ENCODE measurements around the gene RPL32.

Gene RPL32

GRCh38 chr3:12809435-12809834 is 31.9 kb downstream of the RPL32 start:
- Histone ChIP-seq H3K4me3 (ENCODE audit: insufficient read depth, low read depth, low read length, poor library complexity, severe bottlenecking) (peak overlapping the region; percentile 77), H3K9me3 (ENCODE audit: control insufficient read depth, low read length) (no peaks in the 10 kb centered on the region), H3K4me1 (ENCODE audit: control insufficient read depth, insufficient read depth, low read length, poor library complexity, severe bottlenecking) (peaks cover 4% of the 10 kb centered on the region), H3K36me3 (ENCODE audit: control insufficient read depth, insufficient read depth, low read length) (no peaks in the 10 kb centered on the region), H3K27ac (ENCODE audit: insufficient read depth, low read length, poor library complexity, severe bottlenecking) (no peak overlapping the region), H3K27me3 (replicated peaks; ENCODE audit: control insufficient read depth, insufficient read depth, low read length, poor library complexity, severe bottlenecking) (no peaks in the 10 kb centered on the region)
- no peak for DNase-seq

GRCh38 chr3:12809001-12809400 is 32.4 kb downstream of the RPL32 start:
- Histone ChIP-seq H3K4me1 (ENCODE audit: control insufficient read depth, insufficient read depth, low read length, poor library complexity, severe bottlenecking) (peaks cover 4% of the 10 kb centered on the region), H3K36me3 (ENCODE audit: control insufficient read depth, insufficient read depth, low read length) (no peaks in the 10 kb centered on the region), H3K27me3 (replicated peaks; ENCODE audit: control insufficient read depth, insufficient read depth, low read length, poor library complexity, severe bottlenecking) (no peaks in the 10 kb centered on the region), H3K27ac (ENCODE audit: insufficient read depth, low read length, poor library complexity, severe bottlenecking) (no peak overlapping the region), H3K4me3 (ENCODE audit: insufficient read depth, low read depth, low read length, poor library complexity, severe bottlenecking) (no peak overlapping the region), H3K9me3 (ENCODE audit: control insufficient read depth, low read length) (no peaks in the 10 kb centered on the region)
- DNase-seq, result no peak

DNA sequence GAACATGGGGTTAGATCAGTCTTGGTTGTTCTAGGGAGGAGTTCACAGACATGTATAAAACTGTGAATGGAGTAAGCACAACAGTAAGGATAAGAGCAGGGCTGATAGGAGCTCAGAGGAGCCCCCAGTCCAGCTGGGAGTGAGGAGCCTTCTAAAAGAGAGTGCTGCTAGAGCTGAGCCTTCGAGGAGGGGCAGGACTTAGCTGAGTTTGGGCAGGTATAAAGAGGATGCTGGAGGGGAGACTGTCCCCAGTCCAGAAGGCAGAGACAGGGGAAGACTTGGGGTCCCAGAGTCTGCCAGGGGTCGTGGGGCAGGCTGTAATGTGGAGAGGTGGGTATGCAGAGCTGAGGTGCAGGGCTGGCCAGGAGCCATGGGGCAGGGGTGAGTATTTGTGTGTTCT is 32.8 kb downstream of the RPL32 start:
- Histone ChIP-seq H3K4me1 (ENCODE audit: control insufficient read depth, insufficient read depth, low read length, poor library complexity, severe bottlenecking) (peaks cover 4% of the 10 kb centered on the region), H3K9me3 (ENCODE audit: control insufficient read depth, low read length) (no peaks in the 10 kb centered on the region), H3K27ac (ENCODE audit: insufficient read depth, low read length, poor library complexity, severe bottlenecking) (no peak overlapping the region), H3K4me3 (ENCODE audit: insufficient read depth, low read depth, low read length, poor library complexity, severe bottlenecking) (no peak overlapping the region), H3K27me3 (replicated peaks; ENCODE audit: control insufficient read depth, insufficient read depth, low read length, poor library complexity, severe bottlenecking) (no peaks in the 10 kb centered on the region), H3K36me3 (ENCODE audit: control insufficient read depth, insufficient read depth, low read length) (no peaks in the 10 kb centered on the region)
- no peak for DNase-seq

- H3K27ac ChIP-seq (ENCODE audit: insufficient read depth, low read length, poor library complexity, severe bottlenecking), result no peak overlapping the region
- DNase-seq, result no peak
- no peaks in the 10 kb centered on the region for H3K27me3 ChIP-seq (replicated peaks; ENCODE audit: control insufficient read depth, insufficient read depth, low read length, poor library complexity, severe bottlenecking)
- H3K4me3 ChIP-seq (ENCODE audit: insufficient read depth, low read depth, low read length, poor library complexity, severe bottlenecking), result no peak overlapping the region
- H3K36me3 ChIP-seq (ENCODE audit: control insufficient read depth, insufficient read depth, low read length), result no peaks in the 10 kb centered on the region
- H3K9me3 ChIP-seq (ENCODE audit: control insufficient read depth, low read length), result no peaks in the 10 kb centered on the region
- H3K4me1 ChIP-seq (ENCODE audit: control insufficient read depth, insufficient read depth, low read length, poor library complexity, severe bottlenecking), result peaks cover 4% of the 10 kb centered on the region
Measured at GRCh38 chr3:12807601-12808359, 33.6 kb downstream of the RPL32 start.

- Histone ChIP-seq H3K36me3 (ENCODE audit: control insufficient read depth, insufficient read depth, low read length) (no peaks in the 10 kb centered on the region), H3K4me3 (ENCODE audit: insufficient read depth, low read depth, low read length, poor library complexity, severe bottlenecking) (no peak overlapping the region), H3K4me1 (ENCODE audit: control insufficient read depth, insufficient read depth, low read length, poor library complexity, severe bottlenecking) (peaks cover 4% of the 10 kb centered on the region), H3K27ac (ENCODE audit: insufficient read depth, low read length, poor library complexity, severe bottlenecking) (no peak overlapping the region), H3K9me3 (ENCODE audit: control insufficient read depth, low read length) (no peaks in the 10 kb centered on the region), H3K27me3 (replicated peaks; ENCODE audit: control insufficient read depth, insufficient read depth, low read length, poor library complexity, severe bottlenecking) (no peaks in the 10 kb centered on the region)
- DNase-seq, result no peak
Measured at GRCh38 chr3:12807066-12807465, 34.3 kb downstream of the RPL32 start.

- H3K4me1 ChIP-seq (ENCODE audit: control insufficient read depth, insufficient read depth, low read length, poor library complexity, severe bottlenecking), result no peaks in the 10 kb centered on the region
- H3K27ac ChIP-seq (ENCODE audit: insufficient read depth, low read length, poor library complexity, severe bottlenecking), result no peak overlapping the region
- no peaks in the 10 kb centered on the region for H3K27me3 ChIP-seq (replicated peaks; ENCODE audit: control insufficient read depth, insufficient read depth, low read length, poor library complexity, severe bottlenecking)
- no peaks in the 10 kb centered on the region for H3K9me3 ChIP-seq (ENCODE audit: control insufficient read depth, low read length)
- H3K36me3 ChIP-seq (ENCODE audit: control insufficient read depth, insufficient read depth, low read length), result no peaks in the 10 kb centered on the region
- H3K4me3 ChIP-seq (ENCODE audit: insufficient read depth, low read depth, low read length, poor library complexity, severe bottlenecking), result no peak overlapping the region
- DNase-seq, result no peak
Measured at GRCh38 chr3:12803371-12803770, 38.0 kb downstream of the RPL32 start.

DNA sequence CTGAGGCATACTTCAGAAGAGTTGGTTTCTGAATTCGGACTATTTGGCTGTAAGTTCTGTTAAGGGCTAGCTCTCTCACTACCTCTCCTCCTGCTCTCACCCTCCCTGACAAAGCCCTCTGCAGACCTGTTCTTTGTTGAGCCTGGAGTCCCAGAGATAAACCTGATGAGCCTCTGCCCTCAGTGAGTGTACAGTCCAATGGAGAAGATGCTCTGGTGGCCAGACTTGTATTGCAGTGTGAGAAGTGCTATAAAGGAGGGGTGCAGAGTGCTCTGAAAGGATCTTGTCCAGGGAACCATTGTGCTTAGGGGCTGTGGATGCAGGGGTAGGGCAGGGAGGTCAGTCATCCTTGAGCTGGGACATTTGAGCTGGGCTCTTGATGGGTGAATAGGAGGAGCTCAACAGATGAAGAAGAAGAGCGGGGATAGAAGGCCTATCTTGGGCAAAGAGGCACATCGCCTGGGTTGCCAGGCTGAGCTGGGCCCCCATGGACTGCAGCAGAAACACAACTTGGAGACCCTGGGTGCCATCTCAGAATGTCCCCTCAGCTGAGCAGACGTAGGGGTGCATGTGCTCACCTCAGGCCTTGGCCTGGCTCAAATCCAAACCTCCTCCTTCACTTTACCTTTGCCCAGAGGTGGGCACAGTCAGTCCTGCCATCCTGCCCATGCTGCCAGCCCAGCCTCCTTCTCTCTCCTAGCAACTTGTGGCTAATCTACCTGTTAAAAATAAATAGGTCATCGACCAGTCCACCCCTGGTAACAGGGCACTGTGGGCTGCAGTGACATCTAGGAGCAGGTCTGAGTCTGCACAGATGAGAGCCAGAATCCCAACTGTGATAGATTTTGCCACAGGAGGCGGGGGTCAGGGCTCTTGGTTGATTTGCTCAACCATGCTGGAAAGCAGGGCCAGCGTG is 41.6 kb downstream of the RPL32 start:
- no peaks in the 10 kb centered on the region for H3K36me3 ChIP-seq (ENCODE audit: control insufficient read depth, insufficient read depth, low read length)
- no peak overlapping the region for H3K27ac ChIP-seq (ENCODE audit: insufficient read depth, low read length, poor library complexity, severe bottlenecking)
- peaks cover 8% of the 10 kb centered on the region for H3K4me1 ChIP-seq (ENCODE audit: control insufficient read depth, insufficient read depth, low read length, poor library complexity, severe bottlenecking)
- H3K27me3 ChIP-seq (replicated peaks; ENCODE audit: control insufficient read depth, insufficient read depth, low read length, poor library complexity, severe bottlenecking), result no peaks in the 10 kb centered on the region
- no peak for DNase-seq
- H3K4me3 ChIP-seq (ENCODE audit: insufficient read depth, low read depth, low read length, poor library complexity, severe bottlenecking), result no peak overlapping the region
- H3K9me3 ChIP-seq (ENCODE audit: control insufficient read depth, low read length), result no peaks in the 10 kb centered on the region

GRCh38 chr3:12798559-12799179 is 42.7 kb downstream of the RPL32 start:
- H3K9me3 ChIP-seq (ENCODE audit: control insufficient read depth, low read length), result no peaks in the 10 kb centered on the region
- no peak overlapping the region for H3K4me3 ChIP-seq (ENCODE audit: insufficient read depth, low read depth, low read length, poor library complexity, severe bottlenecking)
- no peak for DNase-seq
- H3K36me3 ChIP-seq (ENCODE audit: control insufficient read depth, insufficient read depth, low read length), result no peaks in the 10 kb centered on the region
- H3K27ac ChIP-seq (ENCODE audit: insufficient read depth, low read length, poor library complexity, severe bottlenecking), result no peak overlapping the region
- H3K27me3 ChIP-seq (replicated peaks; ENCODE audit: control insufficient read depth, insufficient read depth, low read length, poor library complexity, severe bottlenecking), result no peaks in the 10 kb centered on the region
- H3K4me1 ChIP-seq (ENCODE audit: control insufficient read depth, insufficient read depth, low read length, poor library complexity, severe bottlenecking), result peaks cover 8% of the 10 kb centered on the region

- DNase-seq, result no peak
- peaks cover 8% of the 10 kb centered on the region for H3K4me1 ChIP-seq (ENCODE audit: control insufficient read depth, insufficient read depth, low read length, poor library complexity, severe bottlenecking)
- H3K4me3 ChIP-seq (ENCODE audit: insufficient read depth, low read depth, low read length, poor library complexity, severe bottlenecking), result no peak overlapping the region
- H3K9me3 ChIP-seq (ENCODE audit: control insufficient read depth, low read length), result no peaks in the 10 kb centered on the region
- H3K27me3 ChIP-seq (replicated peaks; ENCODE audit: control insufficient read depth, insufficient read depth, low read length, poor library complexity, severe bottlenecking), result no peaks in the 10 kb centered on the region
- no peak overlapping the region for H3K27ac ChIP-seq (ENCODE audit: insufficient read depth, low read length, poor library complexity, severe bottlenecking)
- H3K36me3 ChIP-seq (ENCODE audit: control insufficient read depth, insufficient read depth, low read length), result no peaks in the 10 kb centered on the region
Measured at GRCh38 chr3:12797892-12798558, 43.3 kb downstream of the RPL32 start.

Measured in effector memory CD4-positive, alpha-beta T cell (primary cell).